Hypothalamus (tissue), 51 donors: ENCODE measurements around the gene SMC6.

ENCODE experiments used
- DNase-seq, 51 donors: peaks; one replicate each; lab custom pipeline; 2025; lab: John Stamatoyannopoulos, UW

Gene SMC6

DNA sequence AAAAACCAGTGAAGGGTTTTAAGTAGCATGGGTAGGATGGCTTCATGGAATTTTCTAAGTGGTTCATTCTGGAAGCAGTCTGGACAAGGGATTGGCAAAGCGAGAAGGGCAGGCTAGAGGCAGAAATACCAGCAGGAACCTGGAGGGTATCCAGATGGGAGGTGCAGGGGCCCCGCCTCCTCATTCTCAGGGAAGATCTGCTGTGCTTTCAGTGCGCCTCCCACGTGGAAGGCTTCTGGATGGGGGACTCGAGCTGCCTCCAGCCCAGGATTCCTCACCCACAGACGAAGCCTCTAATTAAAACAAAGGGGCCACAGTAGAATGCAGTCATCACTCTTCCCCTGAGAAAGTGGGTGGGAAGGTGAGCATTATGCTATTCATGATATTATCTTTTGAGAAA, 133.3 kb downstream of the SMC6 start:
- peak in 4 of 51 donors; percentile 18 to 68 (median 33) for DNase-seq

DNA sequence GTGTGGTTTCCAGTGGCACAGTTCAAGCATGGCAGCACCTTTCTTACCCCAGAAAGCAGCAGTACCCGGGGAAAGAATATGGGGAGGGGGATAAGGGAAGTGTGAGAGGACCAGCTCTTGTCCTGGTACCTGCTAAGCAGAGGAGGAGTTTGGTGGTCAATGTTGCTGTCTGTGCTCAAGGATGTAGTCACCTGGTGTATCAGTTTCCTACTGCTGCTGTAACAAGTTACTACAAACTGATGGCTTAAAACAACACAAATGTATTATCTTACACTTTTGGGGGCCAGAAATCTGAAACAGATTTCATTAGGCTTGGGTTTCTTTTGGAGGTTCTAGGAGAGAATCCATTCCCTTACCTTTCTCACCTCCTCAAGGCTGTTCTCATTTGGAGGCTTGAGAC, 135.7 kb downstream of the SMC6 start:
- no peak for DNase-seq

GRCh38 chr2:17617516-17617915, 136.1 kb downstream of the SMC6 start:
- DNase-seq = peak in 4 of 51 donors; percentile 8 to 26 (median 20)

- no peak for DNase-seq
Observed at GRCh38 chr2:17616405-17616804, 137.2 kb downstream of the SMC6 start.

DNA sequence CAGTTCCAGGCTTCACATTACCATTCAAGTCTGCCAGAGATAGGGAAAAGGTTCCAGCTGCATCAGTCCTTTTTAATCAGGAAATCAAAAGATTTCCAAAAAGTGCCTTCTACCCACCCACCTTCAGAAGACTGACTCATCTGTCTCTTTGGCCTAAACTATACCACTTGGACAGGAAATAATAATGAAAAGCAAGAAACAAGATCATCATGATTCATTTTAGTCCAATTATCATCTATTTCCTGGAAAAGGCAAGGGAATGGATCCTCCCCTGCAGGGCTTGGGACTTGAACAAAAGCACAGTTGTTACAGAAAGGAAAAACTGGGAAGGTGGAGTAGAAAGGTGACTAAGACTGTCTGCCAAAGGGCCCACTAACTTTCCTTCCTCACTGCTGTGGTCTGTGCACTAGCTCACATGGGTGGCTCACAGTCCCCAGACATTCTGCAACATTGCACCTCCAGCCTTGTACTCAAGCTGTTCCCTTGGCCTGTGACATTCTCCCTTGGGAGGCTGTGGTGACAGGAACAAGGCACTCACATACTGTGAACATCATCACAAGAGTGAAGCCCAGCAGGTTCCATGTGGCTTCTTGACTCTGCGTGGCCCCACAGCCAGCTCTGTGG, 137.8 kb downstream of the SMC6 start:
- no peak for DNase-seq

GRCh38 chr2:17615147-17615546, 138.5 kb downstream of the SMC6 start:
- DNase-seq = no peak

- no peak for DNase-seq
Observed at GRCh38 chr2:17614174-17614930, 139.3 kb downstream of the SMC6 start.
